ENCODE measurements around the gene F13B.
"Not testable (repeated sequence)": the region's sequence is repeated elsewhere in the genome, so short reads cannot be mapped to it uniquely, and the experiment has no call there.

The F13B gene

GRCh38 chr1:197041486-197042353 lies 25.3 kb downstream of the F13B start:
- no peak for DNase-seq

GRCh38 chr1:197036861-197037260 lies 30.2 kb downstream of the F13B start:
- no peak for DNase-seq

GRCh38 chr1:197034631-197035339 lies 32.3 kb downstream of the F13B start:
- DNase-seq, result not testable (repeated sequence)

GRCh38 chr1:197029749-197030148 lies 37.3 kb downstream of the F13B start:
- no peak for DNase-seq

DNA sequence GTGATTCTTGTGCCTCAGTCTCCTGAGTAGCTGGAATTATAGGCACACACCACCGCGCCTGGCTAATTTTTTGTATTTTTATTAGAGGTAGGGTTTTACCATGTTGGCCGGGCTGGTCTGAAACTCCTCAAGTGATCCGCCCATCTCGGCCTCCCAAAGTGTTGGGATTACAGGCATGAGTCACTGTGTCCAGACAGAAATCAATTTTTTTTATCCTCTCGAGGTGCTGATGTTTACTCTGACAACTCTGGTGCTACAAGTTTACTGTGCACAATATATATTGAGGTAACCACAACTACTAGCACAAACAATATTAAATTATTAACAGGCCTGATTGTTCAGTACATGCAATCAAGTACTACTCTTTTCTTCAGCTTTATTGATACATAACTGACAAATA lies 39.7 kb downstream of the F13B start:
- DNase-seq, result no peak

DNA sequence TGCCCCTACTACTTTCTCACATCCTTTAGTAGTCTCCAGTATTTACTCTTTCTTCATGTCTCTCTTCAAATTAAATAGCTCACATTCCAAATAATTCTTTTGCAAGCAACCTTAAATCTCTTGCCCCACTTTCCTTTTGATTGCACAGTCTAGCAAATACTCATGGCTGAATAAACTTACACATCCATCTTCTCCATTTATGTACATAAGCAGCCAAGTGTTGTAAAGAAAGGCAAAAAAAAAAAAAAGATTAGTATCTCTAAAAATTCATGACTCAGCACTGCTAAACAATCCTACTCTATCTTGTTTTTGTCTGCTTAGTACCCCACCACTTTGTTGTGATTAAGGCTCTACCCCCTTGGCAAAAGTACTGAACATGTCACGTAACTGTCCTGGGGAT lies 42.6 kb downstream of the F13B start:
- no peak for DNase-seq

DNA sequence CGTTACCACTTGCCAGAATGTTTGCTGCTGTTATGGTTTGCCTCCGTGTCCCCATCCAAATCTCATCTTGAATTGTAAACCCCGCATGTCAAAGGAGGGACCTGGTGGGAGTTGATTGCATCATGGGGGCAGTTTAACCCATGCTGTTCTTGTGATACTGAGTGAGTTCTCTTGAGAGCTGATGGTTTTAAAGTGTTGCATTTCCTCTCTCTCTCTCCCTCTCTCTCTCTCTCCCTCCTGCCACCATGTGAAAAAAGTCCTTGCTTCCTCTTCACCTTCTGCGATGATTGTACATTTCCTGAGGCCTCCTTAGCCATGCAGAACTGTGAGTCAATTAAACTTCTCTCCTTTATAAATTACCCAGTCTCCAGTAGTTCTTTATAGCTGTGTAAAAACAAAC lies 45.3 kb downstream of the F13B start:
- DNase-seq, result no peak

DNA sequence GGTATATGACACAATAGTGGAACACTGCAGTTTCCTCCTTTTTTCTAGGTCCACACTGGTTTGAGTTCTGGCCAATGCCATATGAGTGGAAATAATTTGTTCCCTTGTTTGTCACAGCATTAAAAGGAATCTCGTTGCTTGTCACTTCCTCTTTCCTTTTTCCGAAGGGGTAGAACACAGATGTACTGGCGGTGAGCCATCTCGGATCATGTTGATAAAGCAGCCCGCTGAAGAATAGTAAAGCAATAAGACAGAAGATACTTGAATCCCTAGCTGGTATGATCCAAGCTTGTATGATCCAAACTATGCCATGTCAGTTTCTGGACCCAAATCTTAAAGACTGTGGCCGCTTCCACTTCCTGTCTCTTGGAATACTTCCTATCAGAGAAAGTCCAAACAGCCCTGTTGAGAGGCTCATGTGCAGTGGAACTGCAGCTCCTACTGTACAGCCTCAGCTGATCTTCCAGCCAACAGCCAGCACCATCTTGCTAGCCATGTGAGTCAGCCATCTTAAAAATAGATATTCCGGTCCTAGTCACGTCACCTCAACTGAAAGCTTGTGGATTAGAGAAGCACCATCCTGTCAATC lies 49.4 kb downstream of the F13B start:
- DNase-seq, result no peak

DNA sequence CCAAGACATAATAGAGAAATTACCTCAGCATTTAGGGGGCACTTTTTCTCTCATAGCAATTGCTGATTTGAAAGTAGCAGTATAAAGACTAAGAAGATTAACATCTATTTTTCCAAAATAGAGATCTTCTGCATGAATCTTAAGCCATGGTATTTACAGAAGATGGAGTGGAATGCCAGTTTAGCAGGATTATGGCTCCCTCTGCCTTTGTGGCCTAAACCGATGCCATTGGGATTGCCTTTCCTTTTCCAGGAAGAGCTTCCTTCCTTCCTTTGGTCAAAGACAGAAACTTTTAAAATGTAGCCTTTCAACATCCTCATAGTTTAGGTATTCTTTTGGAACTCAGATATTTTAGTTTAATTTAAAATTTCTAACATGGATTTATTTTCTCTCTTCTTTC lies 50.3 kb downstream of the F13B start:
- no peak for DNase-seq

DNA sequence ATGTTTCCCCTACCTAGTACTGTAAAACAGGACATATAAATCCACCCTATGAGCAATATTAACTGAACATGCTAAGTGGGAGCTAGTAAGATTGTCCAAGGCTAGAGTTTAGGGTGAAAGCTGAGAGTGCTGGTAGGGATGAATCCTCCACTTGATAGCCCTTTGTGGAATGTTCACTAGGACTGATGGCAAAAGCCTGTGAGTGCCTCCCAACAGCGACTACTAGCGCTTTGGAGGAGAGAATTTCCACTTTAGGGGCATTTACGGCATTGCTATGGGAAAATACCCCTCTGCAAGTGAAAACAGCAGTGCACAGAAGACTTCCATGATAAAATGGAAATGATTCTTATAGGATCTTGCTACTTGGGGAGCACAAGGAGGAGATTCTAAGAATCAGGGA lies 53.8 kb downstream of the F13B start:
- no peak for DNase-seq

DNA sequence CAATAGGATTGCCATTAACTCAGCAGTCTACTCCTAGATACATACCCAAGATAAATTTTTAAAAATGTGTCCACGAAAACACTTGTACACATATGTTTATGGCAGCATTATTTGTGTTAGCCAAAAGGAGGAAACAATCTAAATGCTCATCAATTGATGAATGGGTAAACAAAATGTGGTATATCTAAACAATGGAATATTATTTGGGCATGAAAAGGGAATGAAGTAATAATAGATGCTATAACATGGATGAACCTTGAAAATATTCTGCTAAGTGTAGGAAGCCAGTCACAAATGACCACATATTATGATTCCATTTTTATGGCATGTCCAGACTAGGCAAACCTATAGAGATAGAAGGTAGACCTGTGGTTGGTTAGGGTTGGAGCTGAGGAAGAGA lies 55.4 kb downstream of the F13B start:
- DNase-seq, result no peak

- no peak for DNase-seq
Observed at GRCh38 chr1:197008861-197009260, 58.2 kb downstream of the F13B start.

DNA sequence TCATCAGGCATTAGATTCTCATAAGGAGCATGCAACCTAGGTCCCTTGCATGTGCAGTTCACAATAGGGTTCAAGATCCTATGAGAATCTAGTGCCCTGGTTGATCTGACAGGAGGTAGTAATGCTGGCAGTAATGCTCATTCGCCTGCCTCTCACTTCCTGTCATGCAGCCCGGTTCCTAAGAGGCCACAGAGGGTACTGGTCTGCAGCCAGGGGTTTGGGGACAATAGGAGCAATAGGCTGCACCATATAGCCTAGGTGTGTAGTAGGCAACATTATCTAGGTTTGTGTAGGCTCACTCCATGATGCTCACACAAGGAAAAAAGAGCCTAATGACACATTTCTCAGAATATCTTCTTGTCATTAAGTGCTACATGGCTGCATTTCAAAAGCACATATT lies 63.9 kb downstream of the F13B start:
- no peak for DNase-seq

GRCh38 chr1:197001828-197002227 lies 65.2 kb downstream of the F13B start:
- no peak for DNase-seq

DNA sequence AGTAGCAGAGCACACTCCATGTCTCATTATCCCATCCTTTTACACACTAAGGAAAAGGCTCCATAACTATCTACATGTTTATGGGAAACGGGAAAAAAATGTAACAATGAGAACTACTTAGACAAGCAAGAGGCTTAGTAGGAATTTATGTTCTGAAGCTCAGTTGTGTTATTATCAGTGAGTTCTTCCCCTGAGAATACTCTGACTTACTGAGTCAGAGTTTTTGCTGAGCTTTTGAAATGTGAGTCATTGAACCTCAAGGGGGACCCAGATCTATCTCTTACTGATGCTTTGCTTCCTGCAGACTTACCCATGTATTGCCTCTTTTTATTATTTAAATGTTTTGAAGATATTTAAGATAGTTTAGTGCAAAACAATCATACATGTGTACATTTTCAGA lies 69.6 kb downstream of the F13B start:
- no peak for DNase-seq

GRCh38 chr1:196993916-196994315 lies 73.1 kb downstream of the F13B start:
- DNase-seq, result no peak

GRCh38 chr1:196991919-196992651 lies 75.0 kb downstream of the F13B start:
- DNase-seq, result not testable (repeated sequence)
